ENCODE measurements around the gene TBC1D2B.

TBC1D2B gene

GRCh38 chr15:78052001-78052401, 25.5 kb downstream of the TBC1D2B start:
- DNase-seq: no peak

- no peak for DNase-seq
Measured at GRCh38 chr15:78051596-78051995, 25.9 kb downstream of the TBC1D2B start.

GRCh38 chr15:78050826-78051225, 26.7 kb downstream of the TBC1D2B start:
- DNase-seq: peak; percentile 43

GRCh38 chr15:78050441-78050809, 27.1 kb downstream of the TBC1D2B start:
- no peak for DNase-seq

GRCh38 chr15:78049691-78050440, 27.6 kb downstream of the TBC1D2B start:
- peak; percentile 82 for DNase-seq

- DNase-seq: no peak
Measured at GRCh38 chr15:78048628-78048920, 28.9 kb downstream of the TBC1D2B start.

- peak; percentile 19 for DNase-seq
Measured at GRCh38 chr15:78047761-78048627, 29.5 kb downstream of the TBC1D2B start.

GRCh38 chr15:78046796-78047341, 30.6 kb downstream of the TBC1D2B start:
- DNase-seq: peak; percentile 43

GRCh38 chr15:78045189-78045588, 32.3 kb downstream of the TBC1D2B start:
- DNase-seq: no peak

- DNase-seq: peak; percentile 32
Measured at GRCh38 chr15:78044407-78045155, 32.9 kb downstream of the TBC1D2B start.

- DNase-seq: no peak
Measured at GRCh38 chr15:78041946-78042345, 35.6 kb downstream of the TBC1D2B start.

- DNase-seq: no peak
Measured at GRCh38 chr15:78040653-78041244, 36.8 kb downstream of the TBC1D2B start.

GRCh38 chr15:78038585-78039247, 38.8 kb downstream of the TBC1D2B start:
- no peak for DNase-seq

- no peak for DNase-seq
Measured at GRCh38 chr15:78037779-78038305, 39.7 kb downstream of the TBC1D2B start.

- DNase-seq: no peak
Measured at GRCh38 chr15:78037328-78037727, 40.2 kb downstream of the TBC1D2B start.

GRCh38 chr15:78035861-78036476, 41.5 kb downstream of the TBC1D2B start:
- no peak for DNase-seq

GRCh38 chr15:78035321-78035751, 42.2 kb downstream of the TBC1D2B start:
- peak; percentile 49 for DNase-seq

GRCh38 chr15:78034495-78035191, 42.9 kb downstream of the TBC1D2B start:
- peak; percentile 91 for DNase-seq

- peak; percentile 34 for DNase-seq
Measured at GRCh38 chr15:78033864-78034263, 43.6 kb downstream of the TBC1D2B start.

- DNase-seq: no peak
Measured at GRCh38 chr15:78032671-78033070, 44.8 kb downstream of the TBC1D2B start.

GRCh38 chr15:78024883-78025282, 52.6 kb downstream of the TBC1D2B start:
- DNase-seq: no peak

All from stimulated activated CD4-positive, alpha-beta T cell treated with anti-CD3 and anti-CD28 coated beads, Interleukin-15, amount 100 ng/mL, for 24 hours (primary cell).